SK-N-SH treated with all-trans-retinoic acid at 6 μM for 48 hours (cell line): ENCODE measurements around the gene IQCN.

Experiments used
- TCF4 ChIP-seq: fragments of 250-450 bp; sonication (Bioruptor Pico); IDR thresholded peaks from 2 replicates; pipeline ENCODE4 v1.8.0; 2021; ENCODE audit warnings: mild to moderate bottlenecking, moderate library complexity, borderline replicate concordance
- ZNF565 ChIP-seq: fragments of 450-650 bp; formaldehyde crosslinking; conservative IDR thresholded peaks from 2 replicates; pipeline ENCODE4 v1.5.0; 2020; ENCODE audit warnings: low read depth, mild to moderate bottlenecking, moderate library complexity

- TF ChIP-seq TCF4 (CRISPR knock-in tag), result no peak
- TF ChIP-seq ZNF565, result no peak
Measured at GRCh38 chr19:18229474-18229873, 44.8 kb downstream of the IQCN start.
